Astrocyte (in vitro differentiated cells and primary cell): ENCODE measurements around the gene ZNF503. TPM values are rescaled to one million over a fixed set of nuclear protein-coding genes. Genes with fewer than 3 reads are reported as not detected.

Source experiments
- DNase-seq: peaks from one replicate; pipeline ENCODE4 v3.0.0-alpha.2; 2010; ENCODE audit warnings: low read depth
- FAIRE-seq: peaks from 2 replicates; lab custom pipeline; 2011; peaks lifted over from hg19 to GRCh38; lab: Jason Lieb, UNC
- H2AFZ ChIP-seq: 2 replicates; pipeline ENCODE4 v1.6.0; 2012; ENCODE audit warnings: low read depth, low read length, inconsistent platforms
- H3K27ac ChIP-seq: 2 replicates; pipeline ENCODE4 v1.5.1; 2011; ENCODE audit warnings: low read depth, low read length, inconsistent platforms
- H3K27me3 ChIP-seq: 2 replicates; pipeline ENCODE4 v1.6.0; 2011; ENCODE audit warnings: low read length, inconsistent platforms; ENCODE audit not compliant: insufficient read depth
- H3K36me3 ChIP-seq: 2 replicates; pipeline ENCODE4 v1.5.1; 2011; ENCODE audit warnings: low read length, inconsistent platforms; ENCODE audit not compliant: insufficient read depth
- H3K4me1 ChIP-seq: 2 replicates; pipeline ENCODE4 v1.5.1; 2011; ENCODE audit warnings: low read length, inconsistent platforms; ENCODE audit not compliant: insufficient read depth
- H3K4me2 ChIP-seq: 2 replicates; pipeline ENCODE4 v1.6.0; 2012; ENCODE audit warnings: low read length, inconsistent platforms
- H3K4me3 ChIP-seq: 2 replicates; pipeline ENCODE4 v1.5.1; 2011; ENCODE audit warnings: low read depth, mild to moderate bottlenecking, low read length, inconsistent platforms; ENCODE audit not compliant: insufficient read depth
- H3K79me2 ChIP-seq: 2 replicates; pipeline ENCODE4 v1.6.0; 2012; ENCODE audit warnings: mild to moderate bottlenecking, low read length, inconsistent platforms; ENCODE audit not compliant: insufficient read depth
- H3K9ac ChIP-seq: 2 replicates; pipeline ENCODE4 v1.6.0; 2012; ENCODE audit warnings: mild to moderate bottlenecking, low read length, inconsistent platforms
- H3K9me3 ChIP-seq: 2 replicates; pipeline ENCODE4 v1.5.1; 2012; ENCODE audit warnings: low read depth, mild to moderate bottlenecking, low read length, inconsistent platforms; ENCODE audit not compliant: insufficient read depth
- H4K20me1 ChIP-seq: 2 replicates; pipeline ENCODE4 v1.6.0; 2012; ENCODE audit warnings: low read length, inconsistent platforms; ENCODE audit not compliant: insufficient read depth
- H3K27ac Mint-ChIP-seq: one replicate; pipeline ENCODE4 v1.8.0; 2021; ENCODE audit warnings: mild to moderate bottlenecking, mixed read lengths; ENCODE audit not compliant: unreplicated experiment
- H3K27me3 Mint-ChIP-seq: one replicate; pipeline ENCODE4 v1.8.0; 2021; ENCODE audit warnings: low read depth, mixed read lengths; ENCODE audit not compliant: unreplicated experiment
- H3K36me3 Mint-ChIP-seq: one replicate; pipeline ENCODE4 v1.8.0; 2021; ENCODE audit warnings: low read depth, mixed read lengths; ENCODE audit not compliant: unreplicated experiment
- H3K4me1 Mint-ChIP-seq: one replicate; pipeline ENCODE4 v1.8.0; 2021; ENCODE audit warnings: low read depth, mixed read lengths; ENCODE audit not compliant: unreplicated experiment
- H3K4me3 Mint-ChIP-seq: one replicate; pipeline ENCODE4 v1.8.0; 2021; ENCODE audit warnings: mild to moderate bottlenecking, moderate library complexity, mixed read lengths; ENCODE audit not compliant: unreplicated experiment
- H3K9me3 Mint-ChIP-seq: one replicate; pipeline ENCODE4 v1.8.0; 2021; ENCODE audit warnings: mild to moderate bottlenecking, mixed read lengths; ENCODE audit not compliant: unreplicated experiment
- CTCF ChIP-seq: IDR thresholded peaks from 2 replicates; pipeline ENCODE4 v1.5.1; 2011; ENCODE audit warnings: low read depth, mild to moderate bottlenecking, inconsistent platforms, low read length, moderate library complexity; ENCODE audit not compliant: insufficient read depth
- EZH2 ChIP-seq: IDR thresholded peaks from 2 replicates; pipeline ENCODE4 v1.6.1; 2012; ENCODE audit warnings: mild to moderate bottlenecking, low read length, inconsistent platforms; ENCODE audit not compliant: insufficient read depth
- total RNA-seq: library from RNA; stranded (reverse); gene quantifications from 2 replicates; pipeline ENCODE4 v1.2.1, GENCODE V29; 2021

ZNF503 gene
- total RNA-seq, 1 donor from 2014 or later, result 11.9 TPM

- Mint-ChIP-seq H3K27ac (peak overlapping the region; percentile 58), H3K4me1 (peaks cover 5% of the 10 kb centered on the region), H3K4me3 (peak overlapping the region; percentile 93), H3K9me3 (peaks cover 6% of the 10 kb centered on the region), H3K27me3 (peaks cover 36% of the 10 kb centered on the region), H3K36me3 (peaks cover 4% of the 10 kb centered on the region)
- H2AFZ ChIP-seq, result peak overlapping the region; percentile 96
- peak overlapping the region; percentile 89 for H3K4me3 ChIP-seq
- no peaks in the 10 kb centered on the region for H3K36me3 ChIP-seq
- H4K20me1 ChIP-seq, result peaks cover 24% of the 10 kb centered on the region
- DNase-seq (no peak), FAIRE-seq (no peak)
- H3K9me3 ChIP-seq, result no peaks in the 10 kb centered on the region
- peak overlapping the region; percentile 13 for H3K27ac ChIP-seq
- TF ChIP-seq EZH2 (peak; percentile 7), CTCF (no peak)
- peak overlapping the region; percentile 100 for H3K4me2 ChIP-seq
- peaks cover 27% of the 10 kb centered on the region for H3K79me2 ChIP-seq
- H3K4me1 ChIP-seq, result peaks cover 27% of the 10 kb centered on the region
- H3K27me3 ChIP-seq, result peaks cover 39% of the 10 kb centered on the region
- H3K9ac ChIP-seq, result peak overlapping the region; percentile 93
These were observed 1.8 kb upstream of the ZNF503 start for GRCh38 chr10:75403144-75403938.

GRCh38 chr10:75402486-75403143, 1.1 kb upstream of the ZNF503 start:
- H3K36me3 Mint-ChIP-seq, result peaks cover 4% of the 10 kb centered on the region
- FAIRE-seq, result no peak
- Histone ChIP-seq H3K9ac (peak overlapping the region; percentile 93), H3K4me1 (peaks cover 23% of the 10 kb centered on the region), H3K27me3 (peaks cover 35% of the 10 kb centered on the region), H3K4me2 (peak overlapping the region; percentile 100), H3K9me3 (no peaks in the 10 kb centered on the region), H3K4me3 (peak overlapping the region; percentile 89), H3K79me2 (peaks cover 34% of the 10 kb centered on the region), H3K27ac (peak overlapping the region; percentile 80), H2AFZ (peak overlapping the region; percentile 96), H3K36me3 (no peaks in the 10 kb centered on the region), H4K20me1 (peaks cover 30% of the 10 kb centered on the region)
- H3K4me3 Mint-ChIP-seq, result peak overlapping the region; percentile 93
- peaks cover 6% of the 10 kb centered on the region for H3K9me3 Mint-ChIP-seq
- DNase-seq, result no peak
- H3K27ac Mint-ChIP-seq, result peak overlapping the region; percentile 89
- peaks cover 5% of the 10 kb centered on the region for H3K4me1 Mint-ChIP-seq
- peaks cover 42% of the 10 kb centered on the region for H3K27me3 Mint-ChIP-seq
- TF ChIP-seq CTCF (no peak), EZH2 (no peak)
